ENCODE results near the gene ZNF501. TPM values are rescaled to one million over a fixed set of nuclear protein-coding genes. Genes with fewer than 3 reads are reported as not detected.

ZNF501 gene
- total and polyA plus RNA-seq, 4 donors, result 1.2 to 6.8 (median 2.7) TPM

- no peak for ATAC-seq (ENCODE audit: insufficient read depth, low FRiP score)
These were observed 53.5 kb downstream of the ZNF501 start for GRCh38 chr3:44782891-44783290.

More at GRCh38 chr3:44782891-44783290, 53.5 kb downstream of the ZNF501 start:
- Histone ChIP-seq H3K9ac (ENCODE audit: insufficient read depth in 1 of 2, low read length in 2 of 2) (no peak overlapping the region), H3K27me3 (ENCODE audit: control insufficient read depth in 3 of 3, insufficient read depth in 3 of 3, low read length in 2 of 3) (no peaks in the 10 kb centered on the region), H3K27ac (ENCODE audit: low read depth in 1 of 2, low read length in 1 of 2) (no peak overlapping the region), H3K4me1 (ENCODE audit: control insufficient read depth in 5 of 5, insufficient read depth in 5 of 5, low read length in 5 of 5) (no peaks in the 10 kb centered on the region), H3K36me3 (ENCODE audit: control insufficient read depth in 4 of 4, insufficient read depth in 4 of 4, low read length in 4 of 4) (peaks cover 0 to 20% (median 4%) of the 10 kb centered on the region in 4 donors), H3K4me3 (no peak overlapping the region), H3K9me3 (ENCODE audit: control insufficient read depth in 4 of 4, insufficient read depth in 3 of 4, low read length in 3 of 4) (no peaks in the 10 kb centered on the region)
- no peak for TF ChIP-seq CTCF (IDR thresholded peaks at IDR 0.05; ENCODE audit: control extremely low read depth, extremely low read depth)
- WGBS, 2 donors, result 97% methylated on average over 4 of the region's 4 CpGs
- DNase-seq, result no peak

Other genes with a start within 250 kb of the ZNF501 start
- 10 to 100 TPM in 1 of 2 donors, 1 to 10 TPM in 1; 3.7 to 12.2 TPM for gene ZKSCAN7, start 174.4 kb upstream of the ZNF501 start, total RNA-seq
- gene ZKSCAN7, start 174.4 kb upstream of the ZNF501 start, polyA plus RNA-seq, result 1 to 10 TPM; 1.7 to 2.4 TPM
- gene ZNF660, start 144.7 kb upstream of the ZNF501 start, total RNA-seq, result 1 to 10 TPM; 3.7 to 8.7 TPM
- gene ZNF660, start 144.7 kb upstream of the ZNF501 start, polyA plus RNA-seq, result 1 to 10 TPM in 1 of 2 donors, under 1 TPM in 1; 0.64 to 1.1 TPM
- 10 to 100 TPM; 11.5 to 30.0 TPM for gene ZNF197, start 104.6 kb upstream of the ZNF501 start, total RNA-seq
- gene ZNF197, start 104.6 kb upstream of the ZNF501 start, polyA plus RNA-seq, result 1 to 10 TPM; 5.3 to 6.9 TPM
- 10 to 100 TPM in 1 of 2 donors, 1 to 10 TPM in 1; 8.1 to 10.2 TPM for gene ZNF35, start 80.9 kb upstream of the ZNF501 start, total RNA-seq
- gene ZNF35, start 80.9 kb upstream of the ZNF501 start, polyA plus RNA-seq, result 1 to 10 TPM; 3.6 to 5.4 TPM
- gene ZNF502, start 17.0 kb upstream of the ZNF501 start, total RNA-seq, result 1 to 10 TPM; 3.8 to 7.6 TPM
- 1 to 10 TPM; 1.8 to 2.0 TPM for gene ZNF502, start 17.0 kb upstream of the ZNF501 start, polyA plus RNA-seq
- gene KIAA1143, start 32.0 kb downstream of the ZNF501 start, total RNA-seq, result 10 to 100 TPM; 18.3 to 27.5 TPM
- 10 to 100 TPM in 1 of 2 donors, 1 to 10 TPM in 1; 9.3 to 12.7 TPM for gene KIAA1143, start 32.0 kb downstream of the ZNF501 start, polyA plus RNA-seq
- 1 to 10 TPM in 1 of 2 donors, under 1 TPM in 1; 0.64 to 4.0 TPM for gene KIF15, start 32.2 kb downstream of the ZNF501 start, total RNA-seq
- 1 to 10 TPM in 1 of 2 donors, under 1 TPM in 1; 0.65 to 1.2 TPM for gene KIF15, start 32.2 kb downstream of the ZNF501 start, polyA plus RNA-seq
- gene TMEM42, start 132.3 kb downstream of the ZNF501 start, total RNA-seq, result 10 to 100 TPM; 12.8 to 14.3 TPM
- gene TMEM42, start 132.3 kb downstream of the ZNF501 start, polyA plus RNA-seq, result 10 to 100 TPM; 12.0 to 24.6 TPM
- gene TGM4, start 145.0 kb downstream of the ZNF501 start, total RNA-seq, result not detected
- gene TGM4, start 145.0 kb downstream of the ZNF501 start, polyA plus RNA-seq, result under 1 TPM in 1 of 2 donors, not detected in 1; 0.01 TPM
- gene ZDHHC3, start 246.5 kb downstream of the ZNF501 start, total RNA-seq, result 10 to 100 TPM; 93.9 to 96.2 TPM
- gene ZDHHC3, start 246.5 kb downstream of the ZNF501 start, polyA plus RNA-seq, result 10 to 100 TPM; 49.8 to 62.0 TPM
- 10 to 100 TPM; 37.4 to 52.3 TPM for gene EXOSC7, start 246.6 kb downstream of the ZNF501 start, total RNA-seq
- 10 to 100 TPM; 40.8 to 67.2 TPM for gene EXOSC7, start 246.6 kb downstream of the ZNF501 start, polyA plus RNA-seq

Data from lung (tissue), 12 donors.